Ishikawa (cell line): ENCODE data around the gene PHF23.

Experiments used
- CEBPB ChIP-seq: IDR thresholded peaks from 2 replicates; pipeline ENCODE4 v1.6.1; 2012
- CREB1 ChIP-seq: IDR thresholded peaks from 2 replicates; pipeline ENCODE4 v1.6.1; 2012; ENCODE audit warnings: low read depth
- EGR1 ChIP-seq: IDR thresholded peaks from 2 replicates; pipeline ENCODE4 v1.6.1; 2012
- EP300 ChIP-seq: IDR thresholded peaks from 2 replicates; pipeline ENCODE4 v1.6.1; 2012; ENCODE audit warnings: borderline replicate concordance
- FOXM1 ChIP-seq: IDR thresholded peaks from 2 replicates; pipeline ENCODE4 v1.6.1; 2012; ENCODE audit warnings: low read depth, borderline replicate concordance
- MAX ChIP-seq: IDR thresholded peaks from 2 replicates; pipeline ENCODE4 v1.6.1; 2012
- NFIC ChIP-seq: IDR thresholded peaks from 2 replicates; pipeline ENCODE4 v1.6.1; 2012
- RAD21 ChIP-seq: IDR thresholded peaks from 2 replicates; pipeline ENCODE4 v1.6.1; 2012; ENCODE audit warnings: low read depth
- REST ChIP-seq: IDR thresholded peaks from 2 replicates; pipeline ENCODE4 v1.6.1; 2012; ENCODE audit warnings: low read depth, mild to moderate bottlenecking
- TAF1 ChIP-seq: IDR thresholded peaks from 2 replicates; pipeline ENCODE4 v1.6.1; 2012; ENCODE audit warnings: low read depth, mild to moderate bottlenecking
- TCF12 ChIP-seq: IDR thresholded peaks from 2 replicates; pipeline ENCODE4 v1.6.1; 2012; ENCODE audit warnings: low read depth
- TEAD4 ChIP-seq: IDR thresholded peaks from 2 replicates; pipeline ENCODE4 v1.6.1; 2012
- USF1 ChIP-seq: IDR thresholded peaks from 2 replicates; pipeline ENCODE4 v1.6.1; 2012
- YY1 ChIP-seq: IDR thresholded peaks from 2 replicates; pipeline ENCODE4 v1.6.1; 2012; ENCODE audit warnings: low read depth
- ZBTB7A ChIP-seq: IDR thresholded peaks from 2 replicates; pipeline ENCODE4 v1.6.1; 2012; ENCODE audit warnings: low read depth

Gene PHF23

GRCh38 chr17:7215652-7216180 lies 23.5 kb downstream of the PHF23 start:
- TF ChIP-seq RAD21 (no peak), REST (no peak), TAF1 (no peak), EGR1 (no peak), YY1 (no peak), CREB1 (no peak)

GRCh38 chr17:7215136-7215638 lies 24.1 kb downstream of the PHF23 start:
- TF ChIP-seq YY1 = no peak
- TF ChIP-seq TEAD4 = peak; percentile 25; the same call in 1 of the 2 replicates
- TF ChIP-seq MAX = no peak

GRCh38 chr17:7214300-7215135 lies 24.7 kb downstream of the PHF23 start:
- TF ChIP-seq ZBTB7A (no peak), NFIC (peak; percentile 9; the same call in 1 of the 2 replicates), TCF12 (0 out of 2 replicates have a peak, but pooled peaks have one; percentile 41), EGR1 (peak; percentile 49; the same call in 1 of the 2 replicates), CREB1 (peak; percentile 34; the same call in 1 of the 2 replicates), MAX (peak; percentile 38; the same call in 1 of the 2 replicates), RAD21 (no peak)

- 0 out of 2 replicates have a peak, but pooled peaks have one; percentile 34 for TF ChIP-seq CEBPB
- peak; percentile 70; the same call in 1 of the 2 replicates for TF ChIP-seq FOXM1
- no peak for TF ChIP-seq TCF12
- TF ChIP-seq ZBTB7A = no peak; the same call in 1 of the 2 replicates
Observed at GRCh38 chr17:7213895-7214299, 25.4 kb downstream of the PHF23 start.

GRCh38 chr17:7211491-7212273 lies 27.6 kb downstream of the PHF23 start:
- TF ChIP-seq TEAD4 (no peak), ZBTB7A (no peak), YY1 (no peak)

GRCh38 chr17:7208754-7209460 lies 30.4 kb downstream of the PHF23 start:
- TF ChIP-seq ZBTB7A (no peak), TCF12 (no peak), REST (no peak)

- TF ChIP-seq YY1 (no peak), CREB1 (no peak), EP300 (no peak), CEBPB (no peak), MAX (no peak), NFIC (no peak), TCF12 (no peak), FOXM1 (no peak), USF1 (no peak), TAF1 (no peak), TEAD4 (no peak), ZBTB7A (no peak), REST (no peak), RAD21 (no peak), EGR1 (no peak)
Observed at GRCh38 chr17:7208027-7208571, 31.2 kb downstream of the PHF23 start.
